ENCODE results near the gene ABLIM3. TPM values are rescaled to one million over a fixed set of nuclear protein-coding genes. Genes with fewer than 3 reads are reported as not detected.
A peak's percentile ranks its signal among the peaks of the same experiment; 100 is the strongest.

The ABLIM3 gene
- total and polyA plus RNA-seq, 2 of the 8 experiments (the other 6 are each of a cell fraction or from before 2014, with no cell fraction given): 0.36 to 0.56 TPM

GRCh38 chr5:149237662-149238061, 96.4 kb downstream of the ABLIM3 start:
- H3K9ac ChIP-seq (replicated peaks in 1 of 4; ENCODE audit: extremely low read depth in 1 of 4, low read depth in 3 of 4, low read length in 3 of 4): no peak overlapping the region
- H3K36me3 ChIP-seq (ENCODE audit: control insufficient read depth in 2 of 4, insufficient read depth in 4 of 4, low read length in 3 of 4): no peaks in the 10 kb centered on the region
- no peak overlapping the region for H2AK5ac ChIP-seq (ENCODE audit: low read depth, low read length)
- H4K5ac ChIP-seq (ENCODE audit: insufficient read length, low read depth, low read length): no peak overlapping the region
- H3K56ac ChIP-seq (replicated peaks; ENCODE audit: insufficient read length, low read depth, low read length): no peak overlapping the region
- WGBS, 2 experiments (ENCODE audit: extremely low coverage in 1 of 2, insufficient coverage in 1 of 2, insufficient read length in 1 of 2, insufficient replicate concordance in 2 of 2, low coverage in 1 of 2, low lambda C conversion rate in 2 of 2, missing lambda C conversion rate in 1 of 2): 59% methylated on average over 4 of the region's 4 CpGs; no CpG with 5 or more reads in 1 of the 2 experiments
- no peaks in the 10 kb centered on the region for H3K79me2 ChIP-seq (ENCODE audit: control insufficient read depth in 1 of 2, insufficient read depth in 2 of 2, low read length in 2 of 2)
- no peak overlapping the region for H2BK5ac ChIP-seq (ENCODE audit: low read depth, low read length)
- no peak overlapping the region for H2BK120ac ChIP-seq (replicated peaks; ENCODE audit: low read depth, low read length)
- no peak overlapping the region for H3K4me2 ChIP-seq (ENCODE audit: insufficient read depth in 1 of 2, low read depth in 2 of 2, low read length in 2 of 2)
- H3K18ac ChIP-seq (ENCODE audit: extremely low read depth, low read length): no peak overlapping the region
- no peak overlapping the region for H3K23ac ChIP-seq (ENCODE audit: insufficient read length)
- no peak overlapping the region for H2BK15ac ChIP-seq (ENCODE audit: low read length)
- no peak overlapping the region for H3K27ac ChIP-seq (ENCODE audit: low read depth, low read length)
- H2AFZ ChIP-seq (ENCODE audit: low read length): no peak overlapping the region
- H2BK12ac ChIP-seq (ENCODE audit: low read depth, low read length): no peak overlapping the region
- FAIRE-seq (no peak), DNase-seq (ENCODE audit: low read depth in 1 of 2, low spot score in 2 of 2) (no peak)
- H3K9me3 ChIP-seq (ENCODE audit: insufficient read depth in 2 of 2, low read depth in 1 of 2, low read length in 1 of 2): no peaks in the 10 kb centered on the region
- no peak for TF ChIP-seq JUN (IDR thresholded peaks at IDR 0.05; ENCODE audit: low read depth, low read length)
- TF ChIP-seq RAD21 (IDR thresholded peaks at IDR 0.05 in 1 of 2, conservative IDR thresholded peaks at IDR 0.05 in 1 of 2; ENCODE audit: low read depth in 2 of 2, low read length in 2 of 2): peak; percentile 52 to 56
- peak; percentile 52 to 55 (median 52) for TF ChIP-seq CTCF (IDR thresholded peaks at IDR 0.05; ENCODE audit: control extremely low read depth in 1 of 3, insufficient read depth in 1 of 3, low read depth in 1 of 3, low read length in 3 of 3)
- TF ChIP-seq USF2 (IDR thresholded peaks at IDR 0.05; ENCODE audit: low read length): no peak
- H3K23me2 ChIP-seq (ENCODE audit: low read depth, low read length): no peaks in the 10 kb centered on the region
- no peaks in the 10 kb centered on the region for H3K79me1 ChIP-seq (ENCODE audit: low read depth, low read length)
- no peak overlapping the region for H4K8ac ChIP-seq (ENCODE audit: extremely low read depth, insufficient read depth, low read length)
- no peak overlapping the region for H4K91ac ChIP-seq (replicated peaks; ENCODE audit: insufficient read length, low read length)
- POLR2A ChIA-PET (ENCODE audit: partially characterized antibody): no interaction called here
- no peak overlapping the region for H3K4me3 ChIP-seq (ENCODE audit: extremely low read depth in 1 of 4, insufficient read depth in 2 of 4, low read depth in 3 of 4, low read length in 4 of 4)
- CTCF ChIA-PET (ENCODE audit: partially characterized antibody): interaction anchor here (0.6 to 7.1 kb wide), 18 partner anchors 9 to 360 kb away, joined by 3 to 99 read pairs (median 7); partner anchors contain the start of gene ABLIM3
- no peaks in the 10 kb centered on the region for H4K20me1 ChIP-seq (replicated peaks in 1 of 2; ENCODE audit: control insufficient read depth in 1 of 2, insufficient read depth in 2 of 2, low read length in 2 of 2)
- no peak overlapping the region for H3K4ac ChIP-seq (replicated peaks; ENCODE audit: insufficient read length, low read depth, low read length)
- H3K4me1 ChIP-seq (replicated peaks in 1 of 4; ENCODE audit: control insufficient read depth in 3 of 4, insufficient read depth in 4 of 4, low read length in 3 of 4): no peaks in the 10 kb centered on the region
- no peaks in the 10 kb centered on the region; a peak in 1 of 7 replicates for H3K27me3 ChIP-seq (replicated peaks in 1 of 4; ENCODE audit: control insufficient read depth in 3 of 4, extremely low read depth in 1 of 4, insufficient read depth in 3 of 4, low read length in 3 of 4)
- H2BK20ac ChIP-seq (ENCODE audit: low read length): no peak overlapping the region
- H3K14ac ChIP-seq (ENCODE audit: insufficient read length): no peak overlapping the region
